GM19395 (cell line): ENCODE results near the gene FAM20A.
"Not testable (repeated sequence)": the region's sequence is repeated elsewhere in the genome, so short reads cannot be mapped to it uniquely, and the experiment has no call there.

Source experiments
- ATAC-seq: cut with Tn5 transposase; IDR thresholded peaks from one replicate; pipeline ENCODE4 v1.9.1; 2021; ENCODE audit warnings: mild to moderate bottlenecking, moderate library complexity; ENCODE audit not compliant: unreplicated experiment

The FAM20A gene

GRCh38 chr17:68527314-68527713 is 73.9 kb downstream of the FAM20A start:
- ATAC-seq, result no peak

- ATAC-seq, result no peak
These were observed 74.6 kb downstream of the FAM20A start for GRCh38 chr17:68526548-68526947.

GRCh38 chr17:68522266-68522665 is 78.9 kb downstream of the FAM20A start:
- no peak for ATAC-seq

- ATAC-seq, result no peak
These were observed 81.3 kb downstream of the FAM20A start for GRCh38 chr17:68519911-68520310.

- not testable (repeated sequence) for ATAC-seq
These were observed 82.1 kb downstream of the FAM20A start for GRCh38 chr17:68519051-68519450.

- no peak for ATAC-seq
These were observed 82.9 kb downstream of the FAM20A start for GRCh38 chr17:68518063-68518815.

- not testable (repeated sequence) for ATAC-seq
These were observed 83.6 kb downstream of the FAM20A start for GRCh38 chr17:68517605-68518004.

GRCh38 chr17:68516732-68517131 is 84.4 kb downstream of the FAM20A start:
- ATAC-seq, result no peak

- no peak for ATAC-seq
These were observed 86.1 kb downstream of the FAM20A start for GRCh38 chr17:68514831-68515635.

- ATAC-seq, result no peak
These were observed 87.2 kb downstream of the FAM20A start for GRCh38 chr17:68513932-68514331.

- ATAC-seq, result no peak
These were observed 88.2 kb downstream of the FAM20A start for GRCh38 chr17:68512960-68513474.

- ATAC-seq, result peak; percentile 93
These were observed 88.8 kb downstream of the FAM20A start, which contains the start of gene PRKAR1A for GRCh38 chr17:68512247-68512959. Gene PRKAR1A, plus strand, starts transcription at chr17:68512430. Its CDS starts 2,970 bp downstream, at chr17:68515400.

GRCh38 chr17:68511671-68512246 is 89.4 kb downstream of the FAM20A start:
- ATAC-seq, result peak; percentile 51

- ATAC-seq, result no peak
These were observed 89.9 kb downstream of the FAM20A start for GRCh38 chr17:68511254-68511670.

- no peak for ATAC-seq
These were observed 91.8 kb downstream of the FAM20A start for GRCh38 chr17:68509141-68510057.

GRCh38 chr17:68507576-68507975 is 93.6 kb downstream of the FAM20A start:
- ATAC-seq, result no peak

GRCh38 chr17:68505951-68506350 is 95.2 kb downstream of the FAM20A start:
- ATAC-seq, result no peak

- ATAC-seq, result no peak
These were observed 100.1 kb downstream of the FAM20A start for GRCh38 chr17:68501074-68501473.

- ATAC-seq, result no peak
These were observed 101.6 kb downstream of the FAM20A start for GRCh38 chr17:68499587-68499986.
